ENCODE data around the gene MAJIN.
A peak's percentile ranks its signal among the peaks of the same experiment; 100 is the strongest.

The MAJIN gene

GRCh38 chr11:64898076-64898445 is 73.8 kb downstream of the MAJIN start:
- no peak for DNase-seq (ENCODE audit: low read depth)
- TF ChIP-seq, protein P1, sequence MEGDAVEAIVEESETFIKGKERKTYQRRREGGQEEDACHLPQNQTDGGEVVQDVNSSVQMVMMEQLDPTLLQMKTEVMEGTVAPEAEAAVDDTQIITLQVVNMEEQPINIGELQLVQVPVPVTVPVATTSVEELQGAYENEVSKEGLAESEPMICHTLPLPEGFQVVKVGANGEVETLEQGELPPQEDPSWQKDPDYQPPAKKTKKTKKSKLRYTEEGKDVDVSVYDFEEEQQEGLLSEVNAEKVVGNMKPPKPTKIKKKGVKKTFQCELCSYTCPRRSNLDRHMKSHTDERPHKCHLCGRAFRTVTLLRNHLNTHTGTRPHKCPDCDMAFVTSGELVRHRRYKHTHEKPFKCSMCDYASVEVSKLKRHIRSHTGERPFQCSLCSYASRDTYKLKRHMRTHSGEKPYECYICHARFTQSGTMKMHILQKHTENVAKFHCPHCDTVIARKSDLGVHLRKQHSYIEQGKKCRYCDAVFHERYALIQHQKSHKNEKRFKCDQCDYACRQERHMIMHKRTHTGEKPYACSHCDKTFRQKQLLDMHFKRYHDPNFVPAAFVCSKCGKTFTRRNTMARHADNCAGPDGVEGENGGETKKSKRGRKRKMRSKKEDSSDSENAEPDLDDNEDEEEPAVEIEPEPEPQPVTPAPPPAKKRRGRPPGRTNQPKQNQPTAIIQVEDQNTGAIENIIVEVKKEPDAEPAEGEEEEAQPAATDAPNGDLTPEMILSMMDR (conservative IDR thresholded peaks at IDR 0.05; ENCODE audit: low read depth, low read length): no peak
- no peak overlapping the region for H3K4me3 ChIP-seq (ENCODE audit: low read length)

- DNase-seq (ENCODE audit: low read depth): no peak
- H3K4me3 ChIP-seq (ENCODE audit: low read length): no peak overlapping the region
- TF ChIP-seq, protein P1 (conservative IDR thresholded peaks at IDR 0.05; ENCODE audit: low read depth, low read length): no peak
Observed at GRCh38 chr11:64897381-64898075, 74.4 kb downstream of the MAJIN start.

GRCh38 chr11:64896448-64897022 is 75.4 kb downstream of the MAJIN start:
- no peak for DNase-seq (ENCODE audit: low read depth)
- H3K4me3 ChIP-seq (ENCODE audit: low read length): no peak overlapping the region
- TF ChIP-seq, protein P1 (conservative IDR thresholded peaks at IDR 0.05; ENCODE audit: low read depth, low read length): no peak

GRCh38 chr11:64894812-64895452 is 77.0 kb downstream of the MAJIN start:
- DNase-seq (ENCODE audit: low read depth): no peak
- TF ChIP-seq, protein P1 (conservative IDR thresholded peaks at IDR 0.05; ENCODE audit: low read depth, low read length): no peak
- no peak overlapping the region for H3K4me3 ChIP-seq (ENCODE audit: low read length)

DNA sequence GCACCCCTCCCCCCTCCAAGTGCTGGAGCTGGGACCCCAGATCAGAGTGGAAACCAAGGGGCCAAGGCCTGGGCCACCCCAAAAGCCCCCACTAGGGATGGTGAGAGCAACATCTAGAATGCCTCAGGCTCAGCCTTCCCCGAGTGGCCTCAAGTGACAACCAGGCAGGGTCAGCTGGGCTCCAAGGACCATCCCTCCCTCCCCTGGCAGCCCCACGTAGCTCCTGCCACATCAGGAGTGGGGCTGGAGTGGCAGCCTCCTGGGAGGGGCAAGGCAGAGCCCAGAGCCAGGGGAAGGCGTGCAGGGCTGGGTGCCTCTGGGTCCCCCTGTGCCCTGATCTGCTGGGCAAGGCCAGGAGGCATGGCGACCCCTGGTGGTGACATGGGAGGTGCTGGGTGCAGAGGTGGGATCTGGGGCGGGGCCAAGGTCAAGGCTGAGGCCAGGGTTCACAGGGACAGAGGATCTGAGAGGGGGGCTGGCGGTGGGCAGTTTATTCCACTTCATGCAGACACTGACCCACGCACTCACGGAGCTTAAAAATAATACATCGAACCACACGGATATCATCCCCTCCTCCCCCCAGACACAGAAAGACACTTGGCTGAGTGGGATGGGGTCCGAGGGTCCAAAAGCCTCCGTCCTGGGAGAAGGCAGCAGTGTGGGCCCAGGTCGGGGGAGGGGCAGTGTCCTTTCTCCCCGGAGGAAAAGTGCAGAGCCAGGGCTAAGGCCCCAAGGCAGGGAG is 77.7 kb downstream of the MAJIN start:
- DNase-seq (ENCODE audit: low read depth): no peak
- TF ChIP-seq, protein P1 (conservative IDR thresholded peaks at IDR 0.05; ENCODE audit: low read depth, low read length): peak; percentile 92
- no peak overlapping the region for H3K4me3 ChIP-seq (ENCODE audit: low read length)

GRCh38 chr11:64893194-64894069 is 78.5 kb downstream of the MAJIN start:
- no peak overlapping the region for H3K4me3 ChIP-seq (ENCODE audit: low read length)
- DNase-seq (ENCODE audit: low read depth): no peak
- TF ChIP-seq, protein P1 (conservative IDR thresholded peaks at IDR 0.05; ENCODE audit: low read depth, low read length): no peak
